Measurements from ENCODE around the gene RIC3.

Gene RIC3

GRCh38 chr11:8082391-8083087 lies 86.3 kb downstream of the RIC3 start:
- no peak for TF ChIP-seq CTCF (IDR thresholded peaks at IDR 0.05; ENCODE audit: control insufficient read depth, extremely low read depth, insufficient read depth)
- DNase-seq (ENCODE audit: low read depth) = no peak
- H3K4me3 ChIP-seq (ENCODE audit: low read depth, low read length) = peak overlapping the region; percentile 73

GRCh38 chr11:8081591-8082250 lies 87.1 kb downstream of the RIC3 start:
- H3K4me3 ChIP-seq (ENCODE audit: low read depth, low read length) = peak overlapping the region; percentile 73
- no peak for DNase-seq (ENCODE audit: low read depth)
- no peak for TF ChIP-seq CTCF (IDR thresholded peaks at IDR 0.05; ENCODE audit: control insufficient read depth, extremely low read depth, insufficient read depth)

GRCh38 chr11:8080674-8081590 lies 87.9 kb downstream of the RIC3 start, which contains the start of gene TUB:
TSS of gene TUB (plus strand) at chr11:8081211. CDS start at chr11:8081511, 300 bp downstream.
- no peak; the same call in 1 of the 2 replicates for TF ChIP-seq CTCF (IDR thresholded peaks at IDR 0.05; ENCODE audit: control insufficient read depth, extremely low read depth, insufficient read depth)
- no peak for DNase-seq (ENCODE audit: low read depth)
- H3K4me3 ChIP-seq (ENCODE audit: low read depth, low read length) = peak within 1 kb of the TSS; percentile 73

GRCh38 chr11:8080069-8080670 lies 88.7 kb downstream of the RIC3 start:
- peak overlapping the region; percentile 53 for H3K4me3 ChIP-seq (ENCODE audit: low read depth, low read length)
- no peak for DNase-seq (ENCODE audit: low read depth)
- TF ChIP-seq CTCF (IDR thresholded peaks at IDR 0.05; ENCODE audit: control insufficient read depth, extremely low read depth, insufficient read depth) = no peak

- no peak for TF ChIP-seq CTCF (IDR thresholded peaks at IDR 0.05; ENCODE audit: control insufficient read depth, extremely low read depth, insufficient read depth)
- no peak for DNase-seq (ENCODE audit: low read depth)
- H3K4me3 ChIP-seq (ENCODE audit: low read depth, low read length) = no peak overlapping the region
Observed at GRCh38 chr11:8079111-8079675, 89.6 kb downstream of the RIC3 start.

- DNase-seq (ENCODE audit: low read depth) = no peak
- no peak for TF ChIP-seq CTCF (IDR thresholded peaks at IDR 0.05; ENCODE audit: control insufficient read depth, extremely low read depth, insufficient read depth)
- no peak overlapping the region for H3K4me3 ChIP-seq (ENCODE audit: low read depth, low read length)
Observed at GRCh38 chr11:8075119-8075726, 93.6 kb downstream of the RIC3 start.

Measured in LNCaP clone FGC (cell line).